Thyroid gland (tissue), 4 donors: Measurements from ENCODE around the gene HLA-E. TPM values are rescaled to one million over a fixed set of nuclear protein-coding genes. Genes with fewer than 3 reads are reported as not detected.
"Not testable (repeated sequence)": the region's sequence is repeated elsewhere in the genome, so short reads cannot be mapped to it uniquely, and the experiment has no call there.

ENCODE experiments used
- DNase-seq, 2 donors: peaks; one replicate each; pipeline ENCODE4 v3.0.0-alpha.2; 2019
- H3K27ac ChIP-seq, 3 donors: fragments of 200-600 bp; sonication (generic); 1 replicate in 2 of 3; 2 replicates in 1 of 3; pipeline ENCODE4 v1.5.1; 2016 to 2019; ENCODE audit warnings: mild to moderate bottlenecking in 1 of 3, moderate library complexity in 1 of 3
- H3K27me3 ChIP-seq: fragments of 200-600 bp; sonication (generic); one replicate; pipeline ENCODE4 v1.5.1; 2019
- H3K36me3 ChIP-seq, 2 donors: fragments of 200-600 bp; sonication (generic); one replicate each; pipeline ENCODE4 v1.5.1; 2016 to 2019
- H3K4me1 ChIP-seq, 2 donors: fragments of 200-600 bp; sonication (generic); one replicate each; pipeline ENCODE4 v1.5.1; 2017 to 2019
- H3K4me3 ChIP-seq, 3 donors: fragments of 200-600 bp; sonication (generic); replicated peaks in 1 of 3; 1 replicate in 2 of 3; 2 replicates in 1 of 3; pipeline ENCODE4 v1.5.1; 2016; ENCODE audit warnings: mild to moderate bottlenecking in 1 of 3
- H3K9me3 ChIP-seq: fragments of 200-600 bp; sonication (generic); one replicate; pipeline ENCODE4 v1.5.1; 2017
- CTCF ChIP-seq, 6 experiments: fragments of 200-600 bp in 3 of 6; fragments of 450-650 bp in 3 of 6; sonication (generic) in 3 of 6; IDR thresholded peaks; one replicate each; pipeline ENCODE4 v1.5.1; 2016 to 2019; ENCODE audit warnings: antibody characterized with exemption in 6 of 6, mild to moderate bottlenecking in 2 of 6, inconsistent platforms in 1 of 6, moderate library complexity in 1 of 6
- POLR2A ChIP-seq, 2 donors: fragments of 450-650 bp; IDR thresholded peaks; one replicate each; pipeline ENCODE4 v1.6.1; 2017; ENCODE audit warnings: antibody characterized with exemption in 2 of 2, mild to moderate bottlenecking in 2 of 2, moderate library complexity in 1 of 2
- WGBS, 2 donors: methylation state at CpG; one replicate each; pipeline ENCODE4 v1.1.5; 2017; 5-methylcytosine and 5-hydroxymethylcytosine counted together
- intact Hi-C: fragments of 100-400 bp; cut with DNase I; formaldehyde crosslinking; loops from one replicate; pipeline ENCODE4 v1.15.1; 2023
- total RNA-seq, 4 donors: library from RNA; depleted of rRNA; stranded (reverse); fragments of >200 nt; gene quantifications; one replicate each; pipeline ENCODE4 v1.2.3, GENCODE V29; 2016

HLA-E gene
- total RNA-seq, 4 donors from 2014 or later: 382 to 717 (median 457) TPM

- intact Hi-C loops: loop anchor here (5.0 kb wide), 1 partner anchor 39 kb away; no protein-coding TSS in a partner anchor
- no peak for TF ChIP-seq POLR2A (IDR thresholded peaks at IDR 0.05)
- no peak for TF ChIP-seq CTCF (IDR thresholded peaks at IDR 0.05)
- Histone ChIP-seq H3K27ac (no peak overlapping the region), H3K9me3 (no peaks in the 10 kb centered on the region), H3K27me3 (no peaks in the 10 kb centered on the region), H3K36me3 (peaks cover 18 to 35% of the 10 kb centered on the region in 2 donors), H3K4me3 (no peak overlapping the region), H3K4me1 (peaks cover 4 to 29% of the 10 kb centered on the region in 2 donors)
- no peak for DNase-seq
- WGBS, 2 donors: 64 to 78% methylated on average over 5 to 8 of the region's 8 CpGs
Observed at GRCh38 chr6:30493643-30494250, 4.4 kb downstream of the HLA-E start.

- intact Hi-C loops: loop anchor here (5.0 kb wide), 1 partner anchor 38 kb away; no protein-coding TSS in a partner anchor
- H3K9me3 ChIP-seq: no peaks in the 10 kb centered on the region
- no peak overlapping the region for H3K4me3 ChIP-seq
- peaks cover 18 to 35% of the 10 kb centered on the region in 2 donors for H3K36me3 ChIP-seq
- H3K27ac ChIP-seq: no peak overlapping the region
- H3K27me3 ChIP-seq: no peaks in the 10 kb centered on the region
- peaks cover 4 to 29% of the 10 kb centered on the region in 2 donors for H3K4me1 ChIP-seq
- no peak for TF ChIP-seq CTCF (IDR thresholded peaks at IDR 0.05)
- TF ChIP-seq POLR2A (IDR thresholded peaks at IDR 0.05): no peak
- DNase-seq: no peak
- 81 to 88% methylated on average over 8 of the region's 8 CpGs for WGBS, 2 donors
Observed at GRCh38 chr6:30494291-30494861, 5.1 kb downstream of the HLA-E start.

DNA sequence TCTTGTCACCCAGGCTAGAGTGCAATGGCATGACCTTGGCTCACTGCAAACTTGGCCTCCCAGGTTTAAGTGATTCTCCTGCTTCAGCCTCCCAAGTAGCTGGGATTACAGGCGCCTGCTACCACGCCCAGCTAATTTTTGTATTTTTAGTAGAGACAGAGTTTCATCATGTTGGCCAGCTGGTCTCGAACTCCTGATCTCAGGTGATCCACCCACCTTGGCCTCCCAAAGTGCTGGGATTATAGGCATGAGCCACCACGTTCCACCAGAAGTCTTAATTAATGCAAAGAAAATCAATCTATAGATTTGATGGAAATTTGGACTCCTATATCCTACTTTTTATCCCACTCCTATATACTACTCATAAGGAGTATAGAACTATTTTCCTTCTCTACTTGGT lies 5.8 kb downstream of the HLA-E start:
- H3K4me3 ChIP-seq, intact Hi-C loops, DNase-seq, H3K27ac ChIP-seq, H3K27me3 ChIP-seq, H3K9me3 ChIP-seq: not testable (repeated sequence)
- peaks cover 4 to 27% of the 10 kb centered on the region in 2 donors for H3K4me1 ChIP-seq
- H3K36me3 ChIP-seq: peaks cover 18 to 35% of the 10 kb centered on the region in 2 donors
- 84 to 91% methylated on average over 4 of the region's 4 CpGs for WGBS, 2 donors

DNA sequence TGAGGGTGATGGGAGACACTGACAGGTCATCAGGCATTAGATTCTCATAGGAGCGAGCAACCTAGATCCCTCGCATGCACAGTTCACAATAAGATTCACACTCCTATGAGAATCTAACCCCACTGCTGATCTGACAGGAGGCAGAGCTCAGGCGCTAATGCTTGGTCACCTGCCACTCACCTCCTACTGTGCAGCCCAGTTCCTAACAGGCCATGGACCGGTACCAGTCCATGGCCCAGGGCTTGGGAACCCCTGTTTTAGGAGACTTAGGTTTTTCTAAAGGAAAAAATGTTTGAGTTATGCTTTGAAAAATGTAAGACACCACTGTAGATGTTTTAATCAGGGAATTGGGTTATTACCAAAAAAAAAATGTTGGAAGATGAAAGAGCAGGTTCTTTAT lies 6.7 kb downstream of the HLA-E start:
- Histone ChIP-seq H3K4me1 (peaks cover 0 to 19% of the 10 kb centered on the region in 2 donors), H3K27me3 (no peaks in the 10 kb centered on the region), H3K27ac (peak overlapping the region in 2 of 3 donors; percentile 33 to 48), H3K4me3 (no peak overlapping the region), H3K36me3 (peaks cover 13 to 26% of the 10 kb centered on the region in 2 donors), H3K9me3 (no peaks in the 10 kb centered on the region)
- TF ChIP-seq CTCF (IDR thresholded peaks at IDR 0.05) (no peak), POLR2A (IDR thresholded peaks at IDR 0.05) (no peak)
- no peak for DNase-seq
- 86 to 95% methylated on average over 4 of the region's 4 CpGs for WGBS, 2 donors
- intact Hi-C loops: no loop called here

DNA sequence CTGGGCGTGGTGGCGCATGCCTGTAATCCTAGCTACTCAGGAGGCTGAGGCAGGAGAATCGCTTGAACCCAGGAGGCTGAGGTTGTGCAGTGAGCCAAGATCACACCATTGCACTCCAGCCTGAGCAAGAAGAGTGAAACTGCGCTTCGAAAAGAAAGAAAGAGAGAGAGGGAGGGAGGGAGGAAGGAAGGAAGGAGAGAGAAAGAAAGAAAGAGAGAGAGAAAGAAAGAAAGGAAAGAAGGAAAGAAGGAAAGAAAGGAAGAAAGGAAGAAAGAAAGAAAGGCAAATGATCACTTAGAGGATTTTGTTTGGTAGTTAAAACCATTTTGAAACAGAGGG lies 7.9 kb downstream of the HLA-E start:
- H3K27me3 ChIP-seq, H3K4me3 ChIP-seq, DNase-seq, intact Hi-C loops, H3K9me3 ChIP-seq: not testable (repeated sequence)
- Histone ChIP-seq H3K36me3 (peaks cover 7 to 14% of the 10 kb centered on the region in 2 donors), H3K4me1 (peaks cover 0 to 15% of the 10 kb centered on the region in 2 donors), H3K27ac (peak overlapping the region in 2 of 3 donors; percentile 27 to 36)
- WGBS, 2 donors: 87 to 94% methylated on average over 5 of the region's 5 CpGs

DNA sequence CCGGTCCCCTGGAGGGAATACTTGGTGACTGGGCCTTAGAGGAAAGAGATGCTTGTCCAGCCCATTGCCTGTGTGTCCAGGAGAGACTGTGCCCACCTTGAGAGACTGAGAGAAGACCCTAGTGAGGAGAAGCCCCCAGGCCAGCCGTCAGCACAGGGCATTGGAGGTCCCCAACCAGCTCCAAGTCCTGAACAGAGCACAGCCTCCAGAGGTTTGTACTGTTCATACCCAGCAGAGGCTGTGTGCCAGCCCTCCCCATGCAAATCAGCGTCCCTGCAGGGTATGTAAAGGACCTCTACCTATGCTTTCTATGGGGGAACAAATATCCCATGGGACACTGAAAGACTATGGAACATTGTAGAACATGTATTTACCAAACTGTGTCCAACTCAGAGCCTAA lies 8.4 kb downstream of the HLA-E start:
- TF ChIP-seq CTCF (IDR thresholded peaks at IDR 0.05): no peak
- no peak for TF ChIP-seq POLR2A (IDR thresholded peaks at IDR 0.05)
- intact Hi-C loops: no loop called here
- 70 to 92% methylated on average over 3 of the region's 3 CpGs for WGBS, 2 donors
- Histone ChIP-seq H3K9me3 (no peaks in the 10 kb centered on the region), H3K27me3 (no peaks in the 10 kb centered on the region), H3K4me3 (no peak overlapping the region), H3K36me3 (peaks cover 4 to 9% of the 10 kb centered on the region in 2 donors), H3K4me1 (peaks cover 0 to 15% of the 10 kb centered on the region in 2 donors), H3K27ac (no peak overlapping the region)
- no peak for DNase-seq

- H3K4me3 ChIP-seq, H3K36me3 ChIP-seq, H3K9me3 ChIP-seq, DNase-seq, intact Hi-C loops, H3K27me3 ChIP-seq, H3K27ac ChIP-seq: not testable (repeated sequence)
- 93 to 98% methylated on average over 3 to 7 of the region's 37 CpGs for WGBS, 2 donors
- peaks cover 0 to 12% of the 10 kb centered on the region in 2 donors for H3K4me1 ChIP-seq
Observed at GRCh38 chr6:30498705-30499104, 9.4 kb downstream of the HLA-E start.
